ENCODE results near the gene ATP5F1B. TPM values are rescaled to one million over a fixed set of nuclear protein-coding genes. Genes with fewer than 3 reads are reported as not detected.
A peak's percentile ranks its signal among the peaks of the same experiment; 100 is the strongest.

The ATP5F1B gene
- total RNA-seq, 4 donors from 2014 or later: 315 to 472 (median 432) TPM

DNA sequence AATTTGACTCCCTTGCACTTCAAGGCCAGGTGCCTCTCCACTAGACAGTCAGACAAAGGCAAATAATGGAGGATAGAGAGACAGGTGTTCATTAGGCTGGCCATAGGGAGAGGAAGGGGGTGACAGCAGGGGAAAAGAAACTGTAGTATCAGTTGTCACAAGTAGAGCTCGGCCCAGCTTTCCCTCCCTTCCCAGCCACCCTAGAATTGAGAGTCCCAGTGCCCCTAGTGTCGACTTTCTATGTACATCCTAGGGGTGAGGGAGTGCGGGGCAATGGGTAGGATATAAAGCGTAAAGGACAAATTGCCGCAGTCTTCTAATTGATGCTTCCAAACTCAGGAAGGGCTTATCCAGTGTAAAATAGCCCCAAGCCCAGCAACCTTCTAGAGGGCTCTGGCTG is 54.7 kb downstream of the ATP5F1B start:
- H3K4me1 ChIP-seq: peaks cover 0 to 34% (median 0%) of the 10 kb centered on the region in 3 donors
- H3K27ac ChIP-seq: peak overlapping the region in 3 of 4 donors; percentile 38 to 70 (median 44)
- ATAC-seq: no peak
- no peaks in the 10 kb centered on the region for H3K9me3 ChIP-seq
- 42% methylated on average over 2 of the region's 5 CpGs; no CpG with 5 or more reads in 1 of the 2 donors for WGBS, 2 donors (ENCODE audit: low coverage in 1 of 2)
- no peaks in the 10 kb centered on the region for H3K27me3 ChIP-seq
- TF ChIP-seq, protein P1, sequence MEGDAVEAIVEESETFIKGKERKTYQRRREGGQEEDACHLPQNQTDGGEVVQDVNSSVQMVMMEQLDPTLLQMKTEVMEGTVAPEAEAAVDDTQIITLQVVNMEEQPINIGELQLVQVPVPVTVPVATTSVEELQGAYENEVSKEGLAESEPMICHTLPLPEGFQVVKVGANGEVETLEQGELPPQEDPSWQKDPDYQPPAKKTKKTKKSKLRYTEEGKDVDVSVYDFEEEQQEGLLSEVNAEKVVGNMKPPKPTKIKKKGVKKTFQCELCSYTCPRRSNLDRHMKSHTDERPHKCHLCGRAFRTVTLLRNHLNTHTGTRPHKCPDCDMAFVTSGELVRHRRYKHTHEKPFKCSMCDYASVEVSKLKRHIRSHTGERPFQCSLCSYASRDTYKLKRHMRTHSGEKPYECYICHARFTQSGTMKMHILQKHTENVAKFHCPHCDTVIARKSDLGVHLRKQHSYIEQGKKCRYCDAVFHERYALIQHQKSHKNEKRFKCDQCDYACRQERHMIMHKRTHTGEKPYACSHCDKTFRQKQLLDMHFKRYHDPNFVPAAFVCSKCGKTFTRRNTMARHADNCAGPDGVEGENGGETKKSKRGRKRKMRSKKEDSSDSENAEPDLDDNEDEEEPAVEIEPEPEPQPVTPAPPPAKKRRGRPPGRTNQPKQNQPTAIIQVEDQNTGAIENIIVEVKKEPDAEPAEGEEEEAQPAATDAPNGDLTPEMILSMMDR (IDR thresholded peaks at IDR 0.05): no peak
- no peak for TF ChIP-seq POLR2A (IDR thresholded peaks at IDR 0.05)
- TF ChIP-seq EP300 (IDR thresholded peaks at IDR 0.05): no peak
- no peak for TF ChIP-seq POLR2AphosphoS5 (IDR thresholded peaks at IDR 0.05)
- H3K36me3 ChIP-seq: peaks cover 0 to 68% of the 10 kb centered on the region in 2 donors
- no peak overlapping the region for H3K4me3 ChIP-seq

DNA sequence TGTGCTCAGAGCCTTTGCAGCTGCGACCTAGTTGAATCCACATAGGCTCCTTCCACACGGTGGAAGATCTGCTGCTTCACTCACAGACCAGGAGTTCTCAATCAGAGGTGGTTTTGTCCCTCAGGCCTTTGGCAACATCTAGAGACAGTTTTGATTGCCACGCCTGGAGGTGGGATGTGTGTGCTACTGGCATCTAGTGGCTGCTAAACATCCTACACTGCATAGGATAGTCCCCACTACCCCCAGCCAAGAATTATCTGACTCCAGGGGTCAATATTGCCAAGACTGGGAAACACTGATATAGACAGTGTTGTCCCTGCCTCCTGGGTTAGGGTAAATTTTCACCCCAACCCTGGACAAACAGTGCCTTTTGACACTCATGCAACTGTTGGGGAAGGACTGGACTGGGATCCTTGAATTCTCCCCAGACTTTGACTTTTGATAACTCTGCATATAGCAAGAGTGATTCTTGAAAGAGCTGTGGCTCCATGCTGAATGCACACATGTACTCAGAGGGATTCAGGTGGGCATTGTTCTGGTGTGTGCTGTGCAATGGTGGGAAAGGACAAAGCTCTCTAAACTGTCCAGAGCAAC is 55.5 kb downstream of the ATP5F1B start:
- peaks cover 0 to 34% (median 0%) of the 10 kb centered on the region in 3 donors for H3K4me1 ChIP-seq
- no peak overlapping the region for H3K4me3 ChIP-seq
- no peaks in the 10 kb centered on the region for H3K9me3 ChIP-seq
- peak overlapping the region in 2 of 4 donors; percentile 38 to 70 for H3K27ac ChIP-seq
- H3K36me3 ChIP-seq: peaks cover 0 to 68% of the 10 kb centered on the region in 2 donors
- 63% methylated on average over 3 of the region's 3 CpGs; no CpG with 5 or more reads in 1 of the 2 donors for WGBS, 2 donors (ENCODE audit: low coverage in 1 of 2)
- ATAC-seq: no peak
- TF ChIP-seq POLR2AphosphoS5 (IDR thresholded peaks at IDR 0.05): no peak
- no peak for TF ChIP-seq POLR2A (IDR thresholded peaks at IDR 0.05)
- TF ChIP-seq, protein P1 (IDR thresholded peaks at IDR 0.05): no peak
- TF ChIP-seq EP300 (IDR thresholded peaks at IDR 0.05): no peak
- H3K27me3 ChIP-seq: no peaks in the 10 kb centered on the region

DNA sequence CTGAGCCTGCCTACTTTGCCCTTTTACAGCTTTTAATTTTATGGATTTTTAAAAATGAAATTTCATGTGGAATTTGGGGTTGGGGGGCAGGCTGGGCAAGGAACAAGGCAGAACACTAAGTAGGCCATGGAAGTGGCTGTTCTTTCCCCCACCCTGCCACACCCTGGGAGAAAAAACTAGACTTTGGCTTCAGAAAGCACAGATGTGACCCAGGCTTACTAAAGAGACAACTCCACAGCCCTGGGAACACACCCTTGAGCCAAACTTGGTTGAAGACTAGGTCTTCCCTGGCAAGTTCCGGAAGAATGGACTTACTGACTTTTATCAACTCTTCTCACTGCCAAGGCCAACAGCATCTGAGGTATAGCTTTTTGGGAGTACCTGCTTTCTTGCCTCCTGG is 56.0 kb downstream of the ATP5F1B start:
- H3K4me3 ChIP-seq: no peak overlapping the region
- TF ChIP-seq, protein P1 (IDR thresholded peaks at IDR 0.05): no peak
- TF ChIP-seq EP300 (IDR thresholded peaks at IDR 0.05) (no peak), POLR2A (IDR thresholded peaks at IDR 0.05) (no peak), POLR2AphosphoS5 (IDR thresholded peaks at IDR 0.05) (no peak)
- peak overlapping the region in 2 of 4 donors; percentile 38 to 70 for H3K27ac ChIP-seq
- no peaks in the 10 kb centered on the region for H3K9me3 ChIP-seq
- 43 to 71% methylated on average over 1 of the region's 1 CpG for WGBS, 2 donors (ENCODE audit: low coverage in 1 of 2)
- H3K36me3 ChIP-seq: peaks cover 0 to 62% of the 10 kb centered on the region in 2 donors
- H3K27me3 ChIP-seq: no peaks in the 10 kb centered on the region
- ATAC-seq: no peak
- H3K4me1 ChIP-seq: peaks cover 0 to 33% (median 0%) of the 10 kb centered on the region in 3 donors

Small RNA genes within 50 kb of the gene (small RNA-seq; reads per million reads assigned to genes)
- 0 reads per million in 4 donors for gene RN7SL809P
- gene RNU6-343P: 0 reads per million in 4 donors
- gene SNORD59A: 66,916 to 127,145 (median 108,167) reads per million in 4 donors

Other genes starting within 250 kb of the ATP5F1B start
- 1 to 10 TPM; 2.6 to 3.1 (median 3.0) TPM for gene TIMELESS, start 196.6 kb downstream of the ATP5F1B start, total RNA-seq
- gene MIP, start 191.3 kb downstream of the ATP5F1B start, total RNA-seq: not detected
- 1 to 10 TPM; 1.1 to 3.7 (median 2.3) TPM for gene SPRYD4, start 177.4 kb downstream of the ATP5F1B start, total RNA-seq
- gene GLS2, start 157.8 kb downstream of the ATP5F1B start, total RNA-seq: 1 to 10 TPM; 1.1 to 4.1 (median 1.6) TPM
- gene RBMS2, start 124.2 kb downstream of the ATP5F1B start, total RNA-seq: 10 to 100 TPM; 25.4 to 50.2 (median 31.8) TPM
- gene BAZ2A, start 15.7 kb downstream of the ATP5F1B start, total RNA-seq: 10 to 100 TPM; 32.1 to 73.2 (median 54.6) TPM
- gene PTGES3, start 42.3 kb upstream of the ATP5F1B start, total RNA-seq: 100 to 1,000 TPM in 2 of 4 donors, 10 to 100 TPM in 2; 73.5 to 115 (median 104) TPM
- 1,000 to 10,000 TPM; 1,080 to 1,809 (median 1,519) TPM for gene NACA, start 79.3 kb upstream of the ATP5F1B start, total RNA-seq
- 10 to 100 TPM in 1 of 4 donors, 1 to 10 TPM in 3; 2.6 to 13.0 (median 5.1) TPM for gene PRIM1, start 106.3 kb upstream of the ATP5F1B start, total RNA-seq
- gene HSD17B6, start 117.3 kb upstream of the ATP5F1B start, total RNA-seq: 1 to 10 TPM in 3 of 4 donors, not detected in 1; 2.6 to 6.6 (median 5.2) TPM

Data from gastroesophageal sphincter (tissue), 4 donors.